Measurements from ENCODE around the gene NKAIN2.

DNA sequence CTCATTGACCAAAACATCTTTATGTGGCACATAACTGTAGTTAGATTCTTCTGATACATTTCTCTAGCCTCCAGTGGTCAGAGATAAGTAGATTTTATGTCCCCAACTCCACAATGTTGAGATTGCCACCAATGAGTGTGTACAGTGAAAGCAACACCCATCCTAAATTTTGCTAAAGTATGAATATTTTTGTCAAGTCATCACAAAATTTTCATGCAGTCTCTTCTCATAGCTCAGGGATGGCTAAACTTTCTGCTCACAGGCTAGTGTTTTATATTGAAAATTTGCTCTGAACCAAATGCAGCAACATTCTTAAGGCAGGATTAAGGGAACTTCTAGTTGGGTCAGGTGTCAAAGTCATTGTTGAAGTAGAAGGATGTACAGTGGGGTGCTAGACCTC is 203.6 kb downstream of the NKAIN2 start:
- no peak for TF ChIP-seq POLR2A (IDR thresholded peaks at IDR 0.05)
- TF ChIP-seq, protein P1, sequence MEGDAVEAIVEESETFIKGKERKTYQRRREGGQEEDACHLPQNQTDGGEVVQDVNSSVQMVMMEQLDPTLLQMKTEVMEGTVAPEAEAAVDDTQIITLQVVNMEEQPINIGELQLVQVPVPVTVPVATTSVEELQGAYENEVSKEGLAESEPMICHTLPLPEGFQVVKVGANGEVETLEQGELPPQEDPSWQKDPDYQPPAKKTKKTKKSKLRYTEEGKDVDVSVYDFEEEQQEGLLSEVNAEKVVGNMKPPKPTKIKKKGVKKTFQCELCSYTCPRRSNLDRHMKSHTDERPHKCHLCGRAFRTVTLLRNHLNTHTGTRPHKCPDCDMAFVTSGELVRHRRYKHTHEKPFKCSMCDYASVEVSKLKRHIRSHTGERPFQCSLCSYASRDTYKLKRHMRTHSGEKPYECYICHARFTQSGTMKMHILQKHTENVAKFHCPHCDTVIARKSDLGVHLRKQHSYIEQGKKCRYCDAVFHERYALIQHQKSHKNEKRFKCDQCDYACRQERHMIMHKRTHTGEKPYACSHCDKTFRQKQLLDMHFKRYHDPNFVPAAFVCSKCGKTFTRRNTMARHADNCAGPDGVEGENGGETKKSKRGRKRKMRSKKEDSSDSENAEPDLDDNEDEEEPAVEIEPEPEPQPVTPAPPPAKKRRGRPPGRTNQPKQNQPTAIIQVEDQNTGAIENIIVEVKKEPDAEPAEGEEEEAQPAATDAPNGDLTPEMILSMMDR (IDR thresholded peaks at IDR 0.05): no peak

All from thyroid gland (tissue), 4 donors.